CMK (cell line): Measurements from ENCODE around the gene CEP152.

ENCODE experiments used
- DNase-seq: peaks from one replicate; pipeline ENCODE4 v3.0.0-alpha.2; 2010; ENCODE audit warnings: low read depth

The CEP152 gene

GRCh38 chr15:48775546-48775945 is 35.3 kb downstream of the CEP152 start:
- DNase-seq: no peak

GRCh38 chr15:48774484-48774883 is 36.4 kb downstream of the CEP152 start:
- no peak for DNase-seq

- no peak for DNase-seq
These were observed 44.7 kb downstream of the CEP152 start for GRCh38 chr15:48766196-48766595.

GRCh38 chr15:48765022-48765421 is 45.8 kb downstream of the CEP152 start:
- DNase-seq: no peak

GRCh38 chr15:48761393-48762158 is 49.3 kb downstream of the CEP152 start:
- DNase-seq: no peak

GRCh38 chr15:48759921-48760320 is 50.9 kb downstream of the CEP152 start:
- DNase-seq: no peak

GRCh38 chr15:48757661-48758060 is 53.2 kb downstream of the CEP152 start:
- DNase-seq: no peak

- DNase-seq: no peak
These were observed 56.9 kb downstream of the CEP152 start for GRCh38 chr15:48754011-48754410.

- DNase-seq: no peak
These were observed 59.3 kb downstream of the CEP152 start for GRCh38 chr15:48751595-48751994.

- DNase-seq: no peak
These were observed 62.3 kb downstream of the CEP152 start for GRCh38 chr15:48748535-48748934.

- DNase-seq: no peak
These were observed 77.3 kb downstream of the CEP152 start for GRCh38 chr15:48733615-48734014.

GRCh38 chr15:48730506-48730905 is 80.4 kb downstream of the CEP152 start:
- DNase-seq: no peak

- no peak for DNase-seq
These were observed 86.9 kb downstream of the CEP152 start for GRCh38 chr15:48723969-48724368.

- DNase-seq: no peak
These were observed 87.9 kb downstream of the CEP152 start for GRCh38 chr15:48722764-48723661.

GRCh38 chr15:48721061-48721810 is 89.6 kb downstream of the CEP152 start:
- DNase-seq: peak; percentile 32

- DNase-seq: no peak
These were observed 90.2 kb downstream of the CEP152 start for GRCh38 chr15:48720646-48721045.

GRCh38 chr15:48719668-48720067 is 91.2 kb downstream of the CEP152 start:
- DNase-seq: no peak

- DNase-seq: no peak
These were observed 92.2 kb downstream of the CEP152 start for GRCh38 chr15:48718646-48719045.

- DNase-seq: no peak
These were observed 93.4 kb downstream of the CEP152 start for GRCh38 chr15:48717458-48717857.

GRCh38 chr15:48712546-48712945 is 98.3 kb downstream of the CEP152 start:
- DNase-seq: no peak

- no peak for DNase-seq
These were observed 99.8 kb downstream of the CEP152 start for GRCh38 chr15:48710952-48711495.

GRCh38 chr15:48708641-48709040 is 102.2 kb downstream of the CEP152 start:
- no peak for DNase-seq
